NCI-H1105 treated with DMSO at 0.1 percent for 48 hours (cell line): ENCODE results near the gene TMEM203.
A peak's percentile ranks its signal among the peaks of the same experiment; 100 is the strongest.

Experiments used
- DNase-seq: peaks from one replicate; lab custom pipeline; 2025; lab: John Stamatoyannopoulos, UW

The TMEM203 gene

GRCh38 chr9:137178939-137179630 is 26.4 kb downstream of the TMEM203 start:
- DNase-seq, result no peak

- no peak for DNase-seq
Measured at GRCh38 chr9:137178201-137178938, 27.1 kb downstream of the TMEM203 start.

DNA sequence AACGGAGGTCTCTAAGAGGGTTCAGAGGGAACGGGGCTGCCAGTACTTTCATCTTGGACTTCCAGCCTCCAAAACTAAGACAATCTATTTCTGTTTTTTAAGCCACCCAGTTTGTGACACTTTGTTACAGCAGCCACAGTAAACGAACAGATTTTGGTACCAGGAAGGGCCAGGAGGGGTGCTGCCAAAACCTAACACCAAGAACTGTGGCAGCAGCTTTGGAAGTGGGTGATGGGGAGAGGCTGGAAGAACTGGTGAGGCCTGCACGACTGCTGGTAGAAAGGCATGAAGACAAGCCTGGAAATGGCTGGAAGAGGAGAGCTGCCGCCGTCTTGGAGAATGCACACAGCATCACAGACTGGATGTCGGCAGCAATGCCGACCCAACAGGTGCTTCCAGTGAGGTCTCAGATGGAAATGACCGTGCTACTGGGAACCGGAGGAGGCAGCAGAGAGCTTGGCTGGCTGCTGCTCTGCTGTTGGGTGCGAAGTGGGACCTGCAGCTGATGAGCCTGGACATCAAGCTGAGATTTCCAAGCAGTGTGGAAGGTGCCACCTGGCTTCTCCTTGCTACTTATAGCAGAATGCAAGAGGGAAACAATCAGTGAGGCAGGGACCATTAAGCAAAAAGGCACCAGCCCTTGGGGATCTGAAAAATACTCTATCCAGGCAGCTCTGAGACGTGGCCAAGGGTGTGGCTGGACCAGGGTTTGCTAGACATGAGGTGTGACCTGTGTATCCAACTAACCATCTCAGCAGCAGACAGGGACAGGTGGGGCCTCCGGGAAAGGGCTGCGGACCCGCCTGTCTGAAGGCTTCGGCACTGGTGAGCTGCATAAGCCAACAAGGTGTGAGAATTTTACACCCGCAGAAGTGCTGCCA is 28.9 kb downstream of the TMEM203 start:
- DNase-seq, result peak; percentile 37

GRCh38 chr9:137175345-137175961 is 30.0 kb downstream of the TMEM203 start:
- no peak for DNase-seq

GRCh38 chr9:137174722-137175293 is 30.6 kb downstream of the TMEM203 start:
- DNase-seq, result no peak

DNA sequence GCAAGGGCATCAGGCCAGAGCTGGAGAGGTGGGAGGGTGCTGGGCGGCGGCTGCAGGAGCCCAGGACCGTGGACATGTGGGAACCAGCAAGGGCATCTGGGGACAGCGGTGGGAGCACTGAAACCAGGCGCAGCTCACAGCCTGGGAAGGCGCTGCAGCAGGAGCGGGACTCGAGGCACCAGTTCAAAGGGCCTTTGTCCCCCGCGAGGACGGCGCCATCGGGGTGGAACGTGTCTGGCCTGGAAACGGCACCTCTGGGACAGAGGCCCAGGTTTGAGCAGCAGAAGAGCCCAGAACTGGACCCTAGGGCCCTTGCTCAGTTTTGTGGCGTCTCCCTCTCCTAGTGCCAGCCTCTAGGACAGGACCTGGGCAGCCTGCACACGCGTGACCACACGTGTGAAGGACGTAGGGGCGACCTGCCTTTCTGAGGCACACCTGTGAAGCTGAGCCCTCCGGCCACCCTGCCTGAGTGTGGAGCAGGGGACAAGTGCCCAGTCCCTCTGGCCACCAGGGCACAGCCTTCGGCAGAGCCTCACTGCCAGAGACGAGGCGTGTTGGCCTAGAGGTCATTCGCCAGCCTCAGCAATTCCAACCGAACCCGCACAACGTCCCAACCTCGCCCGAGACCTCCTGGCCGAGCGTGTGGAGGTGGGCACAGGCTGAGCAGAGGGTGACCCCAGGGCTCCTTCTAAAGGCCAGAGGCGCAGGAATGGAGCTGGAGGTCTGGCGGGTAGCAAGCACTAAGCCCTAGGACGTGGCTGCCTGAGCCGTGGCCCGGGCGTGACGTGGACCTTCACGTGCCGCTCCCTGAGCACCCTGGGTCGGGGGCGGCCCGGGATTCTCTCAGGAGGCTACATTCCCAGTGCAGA is 31.4 kb downstream of the TMEM203 start:
- DNase-seq, result no peak

DNA sequence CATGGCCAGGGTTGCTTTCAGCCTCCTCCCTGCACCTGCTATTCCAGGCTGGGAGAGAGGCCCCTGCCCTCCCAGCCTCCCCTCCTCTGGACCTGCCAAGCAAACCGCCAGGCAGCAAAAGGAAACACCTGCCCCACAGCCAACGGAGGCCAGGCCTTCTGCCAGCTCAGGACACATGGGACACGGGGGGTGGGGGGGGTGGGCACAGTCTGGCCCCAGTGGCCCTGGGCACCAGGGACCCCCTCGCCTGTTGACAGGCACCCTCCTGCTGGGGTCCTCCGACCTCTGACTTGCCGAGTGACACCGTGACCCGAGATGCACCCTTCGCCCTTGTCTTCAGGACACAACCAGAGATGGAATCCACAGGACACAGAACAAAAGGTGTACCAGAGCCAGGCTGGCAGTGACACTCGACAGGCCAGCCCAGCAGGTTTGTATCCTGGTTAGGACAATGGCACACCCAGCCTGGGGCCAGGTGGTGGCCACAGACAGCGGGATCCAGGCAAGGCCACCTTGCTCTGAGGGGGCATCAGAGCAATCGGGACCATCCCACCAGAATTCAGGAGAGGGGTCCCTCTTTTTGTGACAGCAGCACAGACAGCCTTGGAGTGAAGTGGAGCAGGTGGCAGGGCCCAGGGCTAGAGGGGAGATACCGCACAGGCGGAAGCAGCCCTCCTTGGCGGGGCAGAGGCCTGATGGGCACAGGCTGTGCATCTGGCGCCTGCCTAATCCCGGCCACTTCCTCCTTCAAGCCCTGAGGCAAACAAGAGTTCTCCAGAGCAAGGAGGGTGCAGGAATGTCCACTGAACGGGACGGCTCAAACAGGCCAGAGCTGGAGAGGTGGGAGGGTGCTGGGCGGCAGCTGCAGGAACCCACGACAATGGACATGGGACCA is 32.3 kb downstream of the TMEM203 start:
- no peak for DNase-seq

DNA sequence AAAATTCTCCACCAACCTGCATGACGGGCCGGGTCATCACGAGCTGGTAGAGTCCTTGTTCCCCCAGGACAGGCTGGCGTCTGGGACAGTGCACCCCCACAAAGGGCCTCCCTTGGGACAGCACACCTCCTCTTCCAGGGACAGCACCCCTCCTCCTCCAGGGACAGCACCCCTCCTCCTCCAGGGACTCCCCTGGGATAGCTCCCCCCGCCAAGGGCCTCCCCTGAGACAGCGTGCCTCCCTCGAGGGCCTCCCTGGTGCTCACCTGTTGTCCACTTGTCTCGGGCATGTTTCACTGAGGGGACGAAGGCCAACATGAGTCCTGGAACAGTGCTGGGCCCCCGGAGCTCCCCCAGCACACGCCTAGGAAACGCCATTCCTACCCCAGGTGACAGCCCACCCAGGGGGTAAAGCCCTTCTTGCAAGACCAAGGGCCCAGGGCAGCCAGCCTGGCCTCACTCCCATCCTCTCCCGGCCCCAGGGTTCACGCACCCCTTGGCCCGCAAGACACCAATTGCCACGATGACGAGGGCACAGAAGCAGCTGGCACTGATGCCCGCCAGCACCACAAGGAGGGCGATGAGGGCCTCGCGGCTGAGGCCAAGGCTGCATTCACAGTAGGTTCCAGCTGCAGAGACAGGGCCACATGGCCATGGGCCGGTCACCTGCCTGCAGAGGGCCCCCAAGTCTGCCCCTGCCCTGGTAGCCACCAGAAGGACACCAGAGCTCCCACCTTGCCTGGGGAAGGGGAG is 34.1 kb downstream of the TMEM203 start:
- DNase-seq, result no peak

DNA sequence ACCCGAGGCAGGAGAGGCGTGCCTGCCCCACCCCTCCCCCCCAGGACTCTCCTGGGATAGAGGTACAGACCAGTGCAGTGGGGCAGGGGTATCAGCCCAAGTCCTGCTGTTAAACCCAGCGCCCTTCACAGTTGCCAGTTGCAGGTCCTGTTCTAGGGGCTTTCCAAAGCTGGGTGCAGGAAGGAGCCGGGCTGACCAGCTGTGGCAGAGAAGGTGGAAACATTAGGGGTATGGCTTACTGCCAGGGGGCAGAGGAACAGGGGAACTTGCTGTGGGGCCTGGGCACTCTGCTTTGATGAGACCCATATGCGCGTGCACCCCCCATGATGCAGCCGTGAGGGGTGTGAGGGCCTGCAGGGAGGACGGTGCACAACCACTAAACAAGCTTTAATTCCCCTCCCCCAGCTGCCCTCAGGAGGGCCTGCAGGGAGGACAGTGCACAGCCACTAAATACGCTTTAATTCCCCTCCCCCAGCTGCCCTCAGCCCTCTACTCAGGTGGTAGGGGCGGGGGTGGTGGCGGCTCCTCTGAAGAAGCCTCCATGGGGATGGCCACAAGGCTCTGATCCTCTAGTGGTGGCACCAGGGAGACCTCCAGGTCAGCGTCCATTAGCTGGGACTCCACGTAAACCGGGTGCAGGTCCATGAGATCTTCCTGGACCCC is 34.8 kb downstream of the TMEM203 start:
- DNase-seq, result no peak

DNA sequence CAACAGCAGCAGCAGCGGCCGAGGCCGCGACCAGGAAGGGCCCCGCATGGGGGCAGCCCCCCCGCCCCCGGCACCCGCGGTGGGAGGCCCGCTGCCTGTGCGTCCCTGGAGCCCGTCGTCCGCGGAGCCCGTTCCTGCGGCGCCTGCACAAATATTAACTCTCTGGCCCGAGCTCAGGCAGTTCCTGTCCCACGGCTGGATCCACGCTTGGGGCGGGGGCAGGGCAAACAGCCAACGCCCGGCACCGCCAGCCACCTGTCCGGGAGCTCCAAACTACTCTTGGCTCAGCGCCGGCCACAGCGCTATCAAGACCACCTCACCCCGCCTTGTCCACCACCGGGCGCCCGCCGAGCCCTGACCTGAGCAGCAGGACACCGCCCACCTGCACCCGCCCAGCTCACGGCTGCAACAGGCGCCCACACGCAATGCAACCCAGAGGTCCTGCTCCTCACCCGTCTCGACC is 35.5 kb downstream of the TMEM203 start, which contains the start of gene LRRC26:
LRRC26 (minus strand) TSS at position 156 of the 463 bp plus-strand sequence; CDS start at position 48, 108 bp downstream.
- DNase-seq, result no peak

- peak; percentile 83 for DNase-seq
Measured at GRCh38 chr9:137168904-137169856, 36.3 kb downstream of the TMEM203 start.

- DNase-seq, result no peak
Measured at GRCh38 chr9:137168573-137168903, 36.9 kb downstream of the TMEM203 start.

DNA sequence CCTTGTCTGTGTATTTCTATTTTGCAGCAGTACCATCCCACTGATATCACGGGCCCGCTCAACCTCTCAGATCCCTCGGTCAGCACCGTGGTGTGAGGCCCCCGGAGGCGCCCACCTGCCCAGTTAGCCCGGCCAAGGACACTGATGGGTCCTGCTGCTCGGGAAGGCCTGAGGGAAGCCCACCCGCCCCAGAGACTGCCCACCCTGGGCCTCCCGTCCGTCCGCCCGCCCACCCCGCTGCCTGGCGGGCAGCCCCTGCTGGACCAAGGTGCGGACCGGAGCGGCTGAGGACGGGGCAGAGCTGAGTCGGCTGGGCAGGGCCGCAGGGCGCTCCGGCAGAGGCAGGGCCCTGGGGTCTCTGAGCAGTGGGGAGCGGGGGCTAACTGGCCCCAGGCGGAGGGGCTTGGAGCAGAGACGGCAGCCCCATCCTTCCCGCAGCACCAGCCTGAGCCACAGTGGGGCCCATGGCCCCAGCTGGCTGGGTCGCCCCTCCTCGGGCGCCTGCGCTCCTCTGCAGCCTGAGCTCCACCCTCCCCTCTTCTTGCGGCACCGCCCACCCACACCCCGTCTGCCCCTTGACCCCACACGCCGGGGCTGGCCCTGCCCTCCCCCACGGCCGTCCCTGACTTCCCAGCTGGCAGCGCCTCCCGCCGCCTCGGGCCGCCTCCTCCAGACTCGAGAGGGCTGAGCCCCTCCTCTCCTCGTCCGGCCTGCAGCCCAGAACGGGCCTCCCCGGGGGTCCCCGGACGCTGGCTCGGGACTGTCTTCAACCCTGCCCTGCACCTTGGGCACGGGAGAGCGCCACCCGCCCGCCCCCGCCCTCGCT is 37.5 kb downstream of the TMEM203 start:
- peak; percentile 60 for DNase-seq

- no peak for DNase-seq
Measured at GRCh38 chr9:137167277-137167746, 38.1 kb downstream of the TMEM203 start.

- no peak for DNase-seq
Measured at GRCh38 chr9:137166380-137167229, 38.8 kb downstream of the TMEM203 start.
